Esophagus squamous epithelium (tissue), 4 donors: ENCODE measurements around the gene TXNDC11.

Experiments
- POLR2A ChIP-seq, 4 donors: fragments of 450-650 bp; IDR thresholded peaks; one replicate each; pipeline ENCODE4 v1.6.1; 2017; ENCODE audit warnings: antibody characterized with exemption in 4 of 4, mild to moderate bottlenecking in 4 of 4, moderate library complexity in 3 of 4
- TF ChIP-seq, protein P1 (sequence below), 6 experiments: fragments of 450-650 bp in 4 of 6; fragments of 200-600 bp in 2 of 6; sonication (generic) in 2 of 6; IDR thresholded peaks; one replicate each; pipeline ENCODE4 v1.5.1; 2016 to 2019; ENCODE audit warnings: antibody characterized with exemption in 6 of 6, mild to moderate bottlenecking in 4 of 6, moderate library complexity in 4 of 6

DNA sequence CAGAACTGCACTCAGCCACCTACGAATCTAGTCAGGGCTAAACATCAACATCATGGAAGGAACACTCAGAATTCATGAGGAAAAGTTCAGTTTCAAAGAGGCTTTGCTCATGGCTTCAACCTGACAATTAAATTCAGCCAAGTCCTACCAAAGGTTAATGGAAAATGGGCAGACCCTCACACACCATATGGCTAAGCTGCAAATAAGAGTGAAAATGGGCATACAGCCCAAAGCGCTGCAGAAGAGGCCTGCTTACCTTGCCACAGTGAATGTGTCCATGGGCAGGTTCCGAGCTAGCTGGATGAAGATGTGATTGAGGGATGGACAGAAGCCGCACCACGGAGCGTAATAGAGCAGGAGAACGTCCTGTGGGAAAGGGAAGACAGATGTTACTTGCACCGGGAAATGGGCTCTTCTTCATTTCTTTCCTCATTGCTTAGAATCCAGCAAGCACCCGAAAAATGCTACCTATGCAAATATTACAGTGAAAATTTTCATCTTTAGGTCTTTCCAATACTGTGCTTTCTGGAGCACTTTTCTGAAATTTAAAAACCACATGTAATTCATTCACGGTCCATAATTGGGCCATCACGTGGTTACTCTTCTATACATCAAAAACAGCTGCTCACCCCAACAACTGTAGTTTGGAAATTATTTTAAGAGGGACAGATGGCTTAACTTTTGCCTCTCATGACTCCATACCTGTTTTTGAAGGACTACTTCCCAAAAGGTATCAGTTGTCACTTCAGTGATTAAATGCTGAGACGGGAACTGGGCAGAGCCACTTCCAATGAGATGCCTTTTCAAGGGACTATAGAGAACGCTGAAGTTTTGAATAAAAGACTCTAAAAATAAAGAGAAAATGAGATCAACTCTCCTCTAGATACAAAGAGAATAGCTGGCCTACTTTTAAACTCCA is 54.8 kb downstream of the TXNDC11 start:
- TF ChIP-seq, protein P1, sequence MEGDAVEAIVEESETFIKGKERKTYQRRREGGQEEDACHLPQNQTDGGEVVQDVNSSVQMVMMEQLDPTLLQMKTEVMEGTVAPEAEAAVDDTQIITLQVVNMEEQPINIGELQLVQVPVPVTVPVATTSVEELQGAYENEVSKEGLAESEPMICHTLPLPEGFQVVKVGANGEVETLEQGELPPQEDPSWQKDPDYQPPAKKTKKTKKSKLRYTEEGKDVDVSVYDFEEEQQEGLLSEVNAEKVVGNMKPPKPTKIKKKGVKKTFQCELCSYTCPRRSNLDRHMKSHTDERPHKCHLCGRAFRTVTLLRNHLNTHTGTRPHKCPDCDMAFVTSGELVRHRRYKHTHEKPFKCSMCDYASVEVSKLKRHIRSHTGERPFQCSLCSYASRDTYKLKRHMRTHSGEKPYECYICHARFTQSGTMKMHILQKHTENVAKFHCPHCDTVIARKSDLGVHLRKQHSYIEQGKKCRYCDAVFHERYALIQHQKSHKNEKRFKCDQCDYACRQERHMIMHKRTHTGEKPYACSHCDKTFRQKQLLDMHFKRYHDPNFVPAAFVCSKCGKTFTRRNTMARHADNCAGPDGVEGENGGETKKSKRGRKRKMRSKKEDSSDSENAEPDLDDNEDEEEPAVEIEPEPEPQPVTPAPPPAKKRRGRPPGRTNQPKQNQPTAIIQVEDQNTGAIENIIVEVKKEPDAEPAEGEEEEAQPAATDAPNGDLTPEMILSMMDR (IDR thresholded peaks at IDR 0.05) = no peak
- TF ChIP-seq POLR2A (IDR thresholded peaks at IDR 0.05) = no peak
